SU-DHL-6 (cell line): ENCODE measurements around the gene AVEN.

Experiments used
- H2AFZ ChIP-seq: fragments of 200-600 bp; sonication (generic); 2 replicates; pipeline ENCODE4 v1.6.1; 2014; ENCODE audit warnings: low read depth, mild to moderate bottlenecking, moderate library complexity, mixed read lengths, antibody characterized with exemption, low read length; ENCODE audit not compliant: severe bottlenecking
- H3F3A ChIP-seq: fragments of 200-600 bp; shearing (Covaris generic); 2 replicates; pipeline ENCODE4 v1.6.0; 2016; ENCODE audit warnings: antibody characterized with exemption, mild to moderate bottlenecking; ENCODE audit not compliant: insufficient read depth
- H3K27ac ChIP-seq: fragments of 200-600 bp; sonication (generic); 2 replicates; pipeline ENCODE4 v1.5.1; 2016; ENCODE audit warnings: low read depth, mild to moderate bottlenecking, low read length, moderate library complexity, mixed read lengths
- H3K27me3 ChIP-seq: fragments of 200-600 bp; sonication (generic), shearing (Covaris generic); 2 replicates; pipeline ENCODE4 v1.6.0; 2014; ENCODE audit warnings: mild to moderate bottlenecking, low read length
- H3K36me3 ChIP-seq: fragments of 200-600 bp; sonication (generic); 2 replicates; pipeline ENCODE4 v1.6.1; 2014; ENCODE audit warnings: mild to moderate bottlenecking, low read length, mixed read lengths
- H3K4me2 ChIP-seq: fragments of 300-600, 200-600 bp; shearing (Covaris generic), sonication (generic); 2 replicates; pipeline ENCODE4 v1.6.0; 2014; ENCODE audit warnings: low read length, low read depth, mild to moderate bottlenecking; ENCODE audit not compliant: poor library complexity, severe bottlenecking
- H3K4me3 ChIP-seq: fragments of 200-600 bp; sonication (generic); 2 replicates; pipeline ENCODE4 v1.5.1; 2014; ENCODE audit warnings: antibody characterized with exemption, low read length, mild to moderate bottlenecking, mixed read lengths; ENCODE audit not compliant: insufficient read depth, poor library complexity, severe bottlenecking
- H3K79me2 ChIP-seq: fragments of 200-600 bp; sonication (generic); 2 replicates; pipeline ENCODE4 v1.6.1; 2014; ENCODE audit warnings: mild to moderate bottlenecking, low read length, moderate library complexity; ENCODE audit not compliant: insufficient read depth
- H3K9ac ChIP-seq: fragments of 200-600 bp; sonication (generic); 2 replicates; pipeline ENCODE4 v1.7.0; 2014; ENCODE audit warnings: mild to moderate bottlenecking, low read length
- H3K9me2 ChIP-seq: fragments of 200-600 bp; sonication (generic); replicated peaks from 2 replicates; pipeline ENCODE4 v1.6.1; 2014; ENCODE audit warnings: low read length; ENCODE audit not compliant: insufficient read depth
- H3K9me3 ChIP-seq: fragments of 200-600 bp; sonication (generic); 2 replicates; pipeline ENCODE4 v1.6.1; 2014; ENCODE audit warnings: low read length, mixed read lengths; ENCODE audit not compliant: insufficient read depth
- H4K20me1 ChIP-seq: fragments of 200-600 bp; sonication (generic); 2 replicates; pipeline ENCODE4 v1.6.1; 2014; ENCODE audit warnings: low read depth, mild to moderate bottlenecking, antibody characterized with exemption, low read length, moderate library complexity, mixed read lengths
- CTCF ChIP-seq: fragments of 200-600 bp; sonication (generic); IDR thresholded peaks from one replicate; pipeline ENCODE4 v1.5.1; 2017; ENCODE audit warnings: antibody characterized with exemption, mild to moderate bottlenecking, low read length, moderate library complexity; ENCODE audit not compliant: insufficient read depth, poor library complexity, severe bottlenecking
- EZH2phosphoT487 ChIP-seq: fragments of 200-600 bp; sonication (generic), shearing (Covaris generic); conservative IDR thresholded peaks from 2 replicates; pipeline ENCODE4 v1.6.1; 2018; ENCODE audit warnings: mild to moderate bottlenecking, antibody characterized with exemption, low read length, moderate library complexity, mixed read lengths

Gene AVEN

DNA sequence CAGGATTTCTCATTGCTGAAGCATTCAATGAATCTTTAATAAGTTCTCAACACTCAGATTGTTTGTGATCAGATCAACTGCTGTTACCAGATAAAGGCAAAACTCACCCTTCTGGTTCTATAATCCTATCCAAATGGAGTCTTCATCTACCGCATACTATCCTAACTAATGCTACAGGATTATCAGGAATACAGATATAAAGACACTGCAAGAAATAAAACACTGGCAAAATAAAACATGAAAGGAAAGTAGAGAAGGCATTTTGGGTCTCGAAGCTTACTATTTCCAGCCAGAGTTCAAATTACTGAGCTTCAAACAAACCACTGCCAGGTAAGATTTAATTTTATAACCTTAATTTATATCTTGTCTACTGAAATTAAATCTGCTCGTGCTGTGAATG lies 70.2 kb downstream of the AVEN start:
- Histone ChIP-seq H3K27ac (no peak overlapping the region), H3K27me3 (no peaks in the 10 kb centered on the region), H3K79me2 (no peaks in the 10 kb centered on the region), H3K9me2 (no peaks in the 10 kb centered on the region), H4K20me1 (0 out of 2 replicates have a peak, but pooled peaks cover 4% of the 10 kb centered on the region), H3K9ac (no peak overlapping the region), H3K36me3 (no peaks in the 10 kb centered on the region), H3K9me3 (no peaks in the 10 kb centered on the region), H3K4me2 (no peak overlapping the region), H3K4me3 (no peak overlapping the region), H3F3A (no peaks in the 10 kb centered on the region), H2AFZ (no peak overlapping the region)
- TF ChIP-seq CTCF (no peak), EZH2phosphoT487 (no peak)

- Histone ChIP-seq H2AFZ (no peak within 1 kb of the TSS), H3K4me2 (no peak within 1 kb of the TSS), H3K4me3 (no peak within 1 kb of the TSS), H3K79me2 (no peaks in the 10 kb centered on the region), H3K9me2 (no peaks in the 10 kb centered on the region), H3F3A (no peaks in the 10 kb centered on the region), H3K9me3 (no peaks in the 10 kb centered on the region), H3K9ac (no peak within 1 kb of the TSS), H3K27ac (no peak within 1 kb of the TSS), H3K27me3 (no peaks in the 10 kb centered on the region), H4K20me1 (0 out of 2 replicates have a peak, but pooled peaks cover 4% of the 10 kb centered on the region), H3K36me3 (no peaks in the 10 kb centered on the region)
- TF ChIP-seq CTCF, result no peak
- TF ChIP-seq EZH2phosphoT487, result no peak
These were observed 70.8 kb downstream of the AVEN start, which contains the start of gene CHRM5 for GRCh38 chr15:33968224-33968623. Gene CHRM5, plus strand, starts transcription at chr15:33968497. Its CDS starts 94,221 bp downstream, at chr15:34062718.

DNA sequence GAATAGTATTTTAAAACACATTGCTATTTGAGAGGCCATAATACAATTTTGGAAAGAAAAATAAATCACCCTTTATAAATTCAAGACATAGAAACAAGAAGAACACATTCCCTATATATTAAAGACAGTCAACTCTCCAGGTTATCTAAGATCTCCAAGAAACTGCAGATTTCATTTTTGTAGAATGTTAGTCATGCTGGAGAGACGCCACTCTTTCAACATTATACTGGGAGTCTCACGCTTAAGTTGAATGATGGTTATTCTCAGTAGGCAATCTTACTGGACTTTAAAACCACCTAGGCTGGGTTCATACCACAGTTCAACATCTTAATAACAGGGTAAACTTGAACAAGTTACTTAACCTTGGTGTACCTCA lies 74.4 kb downstream of the AVEN start:
- H2AFZ ChIP-seq, result no peak overlapping the region

More for the DNA sequence above, 74.4 kb downstream of the AVEN start:
- no peaks in the 10 kb centered on the region for H3K36me3 ChIP-seq
- no peaks in the 10 kb centered on the region for H3K27me3 ChIP-seq
- TF ChIP-seq CTCF (no peak), EZH2phosphoT487 (no peak)
- no peaks in the 10 kb centered on the region for H3K9me3 ChIP-seq
- no peaks in the 10 kb centered on the region for H3K79me2 ChIP-seq
- H4K20me1 ChIP-seq, result 0 out of 2 replicates have a peak, but pooled peaks cover 4% of the 10 kb centered on the region
- no peak overlapping the region for H3K4me2 ChIP-seq
- no peaks in the 10 kb centered on the region for H3K9me2 ChIP-seq
- no peak overlapping the region for H3K9ac ChIP-seq
- H3K27ac ChIP-seq, result no peak overlapping the region
- H3F3A ChIP-seq, result no peaks in the 10 kb centered on the region
- no peak overlapping the region for H3K4me3 ChIP-seq
